Measurements from ENCODE around the gene BAX. TPM values are rescaled to one million over a fixed set of nuclear protein-coding genes. Genes with fewer than 3 reads are reported as not detected.

Gene BAX
- total and polyA plus RNA-seq, 9 of the 15 experiments (the other 6 are each of a cell fraction or from before 2014, with no cell fraction given), result 3.2 to 95.4 (median 44.5) TPM

DNA sequence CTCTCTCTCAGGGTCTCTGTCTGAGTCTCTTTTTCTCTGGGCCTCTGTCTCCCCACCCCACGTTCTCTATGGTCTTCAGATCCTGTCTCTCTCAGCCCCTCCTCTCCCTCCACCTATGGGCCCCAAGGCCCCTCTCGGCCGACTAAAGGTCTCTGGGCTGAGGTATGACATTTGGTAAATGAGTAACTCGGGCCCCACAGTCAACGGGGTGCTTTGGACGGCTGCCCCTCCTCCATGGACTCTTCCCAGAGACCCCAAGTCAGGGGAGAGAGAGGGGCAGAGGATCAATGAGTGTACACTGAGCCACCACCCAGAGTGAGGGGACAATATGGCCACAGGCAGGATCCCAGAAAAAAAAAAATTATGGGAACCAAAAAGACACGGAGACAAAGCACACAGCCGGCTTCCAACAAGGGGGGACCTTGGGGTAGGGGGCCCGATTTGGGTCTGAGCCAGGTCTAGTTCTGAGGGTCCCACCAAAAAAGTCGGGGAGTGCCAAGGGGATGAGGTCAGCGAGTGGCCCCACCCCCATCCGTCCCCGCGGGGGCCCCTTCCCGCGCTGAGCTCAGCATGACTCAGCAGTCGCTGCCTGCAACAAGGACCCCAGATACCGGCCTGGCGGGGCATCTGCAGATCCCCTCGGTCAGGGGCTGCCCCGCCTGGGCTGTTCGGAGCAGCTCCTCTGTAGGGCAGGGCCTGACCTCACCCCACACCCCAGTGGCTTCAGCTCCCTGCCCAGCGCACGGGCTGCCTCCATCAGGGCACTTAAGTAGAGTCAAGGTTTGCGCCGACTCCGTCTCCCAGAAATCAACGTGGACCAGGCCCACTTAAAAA is 8.9 kb downstream of the BAX start (continued):
- TF ChIP-seq NCOA1 (IDR thresholded peaks at IDR 0.05; ENCODE audit: low read depth) (peak; percentile 58), GATAD2A (IDR thresholded peaks at IDR 0.05) (peak; percentile 85), FOXJ3 (CRISPR knock-in tag; IDR thresholded peaks at IDR 0.05) (no peak), TBP (optimal IDR thresholded peaks at IDR 0.05; ENCODE audit: low read depth, low read length) (no peak), EP400 (IDR thresholded peaks at IDR 0.05) (peak; percentile 89), SNRNP70 (optimal IDR thresholded peaks at IDR 0.05; ENCODE audit: low read depth, low read length) (no peak), SREBF1 (IDR thresholded peaks at IDR 0.05; ENCODE audit: borderline replicate concordance, low read depth, low read length) (no peak), TEAD2 (tag; IDR thresholded peaks at IDR 0.05) (no peak), FOXA1 (IDR thresholded peaks at IDR 0.05; ENCODE audit: borderline replicate concordance) (no peak), CC2D1A (IDR thresholded peaks at IDR 0.05) (no peak), RFX5 (IDR thresholded peaks at IDR 0.05; ENCODE audit: low read depth, low read length) (no peak), SIN3B (IDR thresholded peaks at IDR 0.05; ENCODE audit: low read depth) (no peak; the same call in 1 of the 2 replicates), BRF1 (IDR thresholded peaks at IDR 0.05; ENCODE audit: borderline replicate concordance, extremely low read depth, insufficient read length) (no peak), TAF9B (IDR thresholded peaks at IDR 0.05; ENCODE audit: partially characterized antibody) (peak; percentile 90), ZNF551 (CRISPR knock-in tag; IDR thresholded peaks at IDR 0.05) (no peak), POLR2AphosphoS2 (IDR thresholded peaks at IDR 0.05; ENCODE audit: low read length) (peak; percentile 44; the same call in 1 of the 2 replicates), ZNF79 (CRISPR knock-in tag; IDR thresholded peaks at IDR 0.05; ENCODE audit: low read depth) (0 out of 2 replicates have a peak, but pooled peaks have one; percentile 34), CXXC5 (CRISPR knock-in tag; IDR thresholded peaks at IDR 0.05) (peak; percentile 80), EGR1 (conservative IDR thresholded peaks at IDR 0.05) (peak; percentile 35)
- TF ChIP-seq, protein P1, sequence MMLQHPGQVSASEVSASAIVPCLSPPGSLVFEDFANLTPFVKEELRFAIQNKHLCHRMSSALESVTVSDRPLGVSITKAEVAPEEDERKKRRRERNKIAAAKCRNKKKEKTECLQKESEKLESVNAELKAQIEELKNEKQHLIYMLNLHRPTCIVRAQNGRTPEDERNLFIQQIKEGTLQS (IDR thresholded peaks at IDR 0.05), result peak; percentile 98
- TF ChIP-seq, protein P1 (CRISPR knock-in tag; conservative IDR thresholded peaks at IDR 0.05), result peak; percentile 95
- TF ChIP-seq, protein P2, sequence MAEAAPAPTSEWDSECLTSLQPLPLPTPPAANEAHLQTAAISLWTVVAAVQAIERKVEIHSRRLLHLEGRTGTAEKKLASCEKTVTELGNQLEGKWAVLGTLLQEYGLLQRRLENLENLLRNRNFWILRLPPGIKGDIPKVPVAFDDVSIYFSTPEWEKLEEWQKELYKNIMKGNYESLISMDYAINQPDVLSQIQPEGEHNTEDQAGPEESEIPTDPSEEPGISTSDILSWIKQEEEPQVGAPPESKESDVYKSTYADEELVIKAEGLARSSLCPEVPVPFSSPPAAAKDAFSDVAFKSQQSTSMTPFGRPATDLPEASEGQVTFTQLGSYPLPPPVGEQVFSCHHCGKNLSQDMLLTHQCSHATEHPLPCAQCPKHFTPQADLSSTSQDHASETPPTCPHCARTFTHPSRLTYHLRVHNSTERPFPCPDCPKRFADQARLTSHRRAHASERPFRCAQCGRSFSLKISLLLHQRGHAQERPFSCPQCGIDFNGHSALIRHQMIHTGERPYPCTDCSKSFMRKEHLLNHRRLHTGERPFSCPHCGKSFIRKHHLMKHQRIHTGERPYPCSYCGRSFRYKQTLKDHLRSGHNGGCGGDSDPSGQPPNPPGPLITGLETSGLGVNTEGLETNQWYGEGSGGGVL (CRISPR knock-in tag; IDR thresholded peaks at IDR 0.05), result peak; percentile 51; the same call in 1 of the 2 replicates
- TF ChIP-seq, protein P3, sequence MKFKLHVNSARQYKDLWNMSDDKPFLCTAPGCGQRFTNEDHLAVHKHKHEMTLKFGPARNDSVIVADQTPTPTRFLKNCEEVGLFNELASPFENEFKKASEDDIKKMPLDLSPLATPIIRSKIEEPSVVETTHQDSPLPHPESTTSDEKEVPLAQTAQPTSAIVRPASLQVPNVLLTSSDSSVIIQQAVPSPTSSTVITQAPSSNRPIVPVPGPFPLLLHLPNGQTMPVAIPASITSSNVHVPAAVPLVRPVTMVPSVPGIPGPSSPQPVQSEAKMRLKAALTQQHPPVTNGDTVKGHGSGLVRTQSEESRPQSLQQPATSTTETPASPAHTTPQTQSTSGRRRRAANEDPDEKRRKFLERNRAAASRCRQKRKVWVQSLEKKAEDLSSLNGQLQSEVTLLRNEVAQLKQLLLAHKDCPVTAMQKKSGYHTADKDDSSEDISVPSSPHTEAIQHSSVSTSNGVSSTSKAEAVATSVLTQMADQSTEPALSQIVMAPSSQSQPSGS (CRISPR knock-in tag; IDR thresholded peaks at IDR 0.05), result peak; percentile 78; the same call in 1 of the 2 replicates
- TF ChIP-seq, protein P4, sequence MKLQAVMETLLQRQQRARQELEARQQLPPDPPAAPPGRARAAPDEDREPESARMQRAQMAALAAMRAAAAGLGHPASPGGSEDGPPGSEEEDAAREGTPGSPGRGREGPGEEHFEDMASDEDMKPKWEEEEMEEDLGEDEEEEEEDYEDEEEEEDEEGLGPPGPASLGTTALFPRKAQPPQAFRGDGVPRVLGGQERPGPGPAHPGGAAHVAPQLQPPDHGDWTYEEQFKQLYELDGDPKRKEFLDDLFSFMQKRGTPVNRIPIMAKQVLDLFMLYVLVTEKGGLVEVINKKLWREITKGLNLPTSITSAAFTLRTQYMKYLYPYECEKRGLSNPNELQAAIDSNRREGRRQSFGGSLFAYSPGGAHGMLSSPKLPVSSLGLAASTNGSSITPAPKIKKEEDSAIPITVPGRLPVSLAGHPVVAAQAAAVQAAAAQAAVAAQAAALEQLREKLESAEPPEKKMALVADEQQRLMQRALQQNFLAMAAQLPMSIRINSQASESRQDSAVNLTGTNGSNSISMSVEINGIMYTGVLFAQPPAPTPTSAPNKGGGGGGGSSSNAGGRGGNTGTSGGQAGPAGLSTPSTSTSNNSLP (IDR thresholded peaks at IDR 0.05; ENCODE audit: borderline replicate concordance, low read depth, low read length), result no peak
